Raji (cell line): ENCODE measurements around the gene DCUN1D3.

Experiments
- POLR2A ChIP-seq: IDR thresholded peaks from 2 replicates; pipeline ENCODE4 v1.6.1; 2011; ENCODE audit warnings: low read depth, low read length, control low read depth; ENCODE audit not compliant: insufficient read depth

DCUN1D3 gene

GRCh38 chr16:20859699-20860098 is 40.5 kb downstream of the DCUN1D3 start:
- TF ChIP-seq POLR2A: no peak

GRCh38 chr16:20859229-20859628 is 40.9 kb downstream of the DCUN1D3 start:
- no peak for TF ChIP-seq POLR2A

GRCh38 chr16:20857281-20857680 is 42.9 kb downstream of the DCUN1D3 start:
- no peak for TF ChIP-seq POLR2A

- TF ChIP-seq POLR2A: no peak
Observed at GRCh38 chr16:20854963-20855362, 45.2 kb downstream of the DCUN1D3 start.

- no peak for TF ChIP-seq POLR2A
Observed at GRCh38 chr16:20853981-20854620, 46.1 kb downstream of the DCUN1D3 start.

GRCh38 chr16:20853143-20853542 is 47.0 kb downstream of the DCUN1D3 start:
- TF ChIP-seq POLR2A: no peak

- TF ChIP-seq POLR2A: no peak
Observed at GRCh38 chr16:20851601-20852000, 48.6 kb downstream of the DCUN1D3 start.

- no peak for TF ChIP-seq POLR2A
Observed at GRCh38 chr16:20850981-20851380, 49.2 kb downstream of the DCUN1D3 start.

GRCh38 chr16:20849589-20850390 is 50.4 kb downstream of the DCUN1D3 start:
- TF ChIP-seq POLR2A: no peak

- no peak for TF ChIP-seq POLR2A
Observed at GRCh38 chr16:20847550-20847949, 52.6 kb downstream of the DCUN1D3 start.

- TF ChIP-seq POLR2A: no peak
Observed at GRCh38 chr16:20846551-20846950, 53.6 kb downstream of the DCUN1D3 start.

- no peak for TF ChIP-seq POLR2A
Observed at GRCh38 chr16:20846030-20846429, 54.1 kb downstream of the DCUN1D3 start.

- no peak for TF ChIP-seq POLR2A
Observed at GRCh38 chr16:20844588-20844987, 55.6 kb downstream of the DCUN1D3 start.

- no peak for TF ChIP-seq POLR2A
Observed at GRCh38 chr16:20844054-20844453, 56.1 kb downstream of the DCUN1D3 start.

GRCh38 chr16:20839504-20839903 is 60.7 kb downstream of the DCUN1D3 start:
- TF ChIP-seq POLR2A: no peak

GRCh38 chr16:20838240-20838639 is 61.9 kb downstream of the DCUN1D3 start:
- TF ChIP-seq POLR2A: no peak

- no peak for TF ChIP-seq POLR2A
Observed at GRCh38 chr16:20833086-20833485, 67.1 kb downstream of the DCUN1D3 start.

GRCh38 chr16:20830372-20830771 is 69.8 kb downstream of the DCUN1D3 start:
- TF ChIP-seq POLR2A: no peak
